ENCODE measurements around the gene ADD2. TPM values are rescaled to one million over a fixed set of nuclear protein-coding genes. Genes with fewer than 3 reads are reported as not detected.

ADD2 gene
- total and polyA plus RNA-seq, 2 experiments from 2014 or later: 4.7 to 40.0 TPM

DNA sequence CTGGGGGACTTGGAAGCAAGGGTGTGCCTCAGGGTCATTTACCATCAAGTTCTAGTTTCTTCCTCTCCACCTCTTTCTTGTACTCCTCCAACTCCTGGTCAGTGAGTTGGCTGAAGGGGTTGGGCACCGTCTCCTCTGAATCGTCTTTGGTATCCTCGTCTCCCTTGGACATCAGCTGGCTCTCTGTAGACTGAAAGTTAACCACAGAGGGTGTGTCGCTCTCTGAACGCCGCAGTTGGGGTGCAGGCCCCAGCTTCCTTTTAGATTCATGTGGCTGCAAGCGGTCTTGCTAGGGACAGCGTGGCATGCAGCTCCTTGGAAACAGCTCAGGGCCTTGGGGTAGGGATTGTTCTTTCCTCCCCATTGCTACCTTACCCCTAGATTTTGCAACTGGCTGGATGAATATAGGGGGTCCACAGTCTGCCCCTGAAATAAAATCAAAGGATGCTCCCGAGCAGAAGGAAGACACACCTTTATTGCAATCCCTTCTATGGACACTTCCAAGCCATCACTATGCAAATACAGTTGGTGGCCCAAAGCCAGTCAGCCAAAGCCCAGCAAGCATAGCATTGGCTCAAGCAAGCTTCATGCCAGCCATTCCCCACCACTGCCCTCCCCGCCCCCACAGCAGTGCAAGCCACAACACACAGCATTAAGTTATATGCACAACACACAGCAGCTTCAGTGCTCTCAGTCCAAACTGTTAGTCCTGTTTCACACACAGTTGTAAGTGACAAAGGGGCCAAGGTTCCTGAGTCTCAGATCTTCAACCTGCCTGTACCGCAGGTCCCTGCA lies 93.2 kb downstream of the ADD2 start:
- Histone ChIP-seq H3K36me3 (no peaks in the 10 kb centered on the region), H3K27me3 (no peaks in the 10 kb centered on the region), H3K27ac (no peak overlapping the region), H3K4me1 (ENCODE audit: low read depth) (no peaks in the 10 kb centered on the region), H3K4me3 (no peak overlapping the region), H3K9me3 (ENCODE audit: low read depth) (no peaks in the 10 kb centered on the region)
- DNase-seq (ENCODE audit: low read depth in 1 of 2, low spot score in 1 of 2): no peak
- TF ChIP-seq, protein P1, sequence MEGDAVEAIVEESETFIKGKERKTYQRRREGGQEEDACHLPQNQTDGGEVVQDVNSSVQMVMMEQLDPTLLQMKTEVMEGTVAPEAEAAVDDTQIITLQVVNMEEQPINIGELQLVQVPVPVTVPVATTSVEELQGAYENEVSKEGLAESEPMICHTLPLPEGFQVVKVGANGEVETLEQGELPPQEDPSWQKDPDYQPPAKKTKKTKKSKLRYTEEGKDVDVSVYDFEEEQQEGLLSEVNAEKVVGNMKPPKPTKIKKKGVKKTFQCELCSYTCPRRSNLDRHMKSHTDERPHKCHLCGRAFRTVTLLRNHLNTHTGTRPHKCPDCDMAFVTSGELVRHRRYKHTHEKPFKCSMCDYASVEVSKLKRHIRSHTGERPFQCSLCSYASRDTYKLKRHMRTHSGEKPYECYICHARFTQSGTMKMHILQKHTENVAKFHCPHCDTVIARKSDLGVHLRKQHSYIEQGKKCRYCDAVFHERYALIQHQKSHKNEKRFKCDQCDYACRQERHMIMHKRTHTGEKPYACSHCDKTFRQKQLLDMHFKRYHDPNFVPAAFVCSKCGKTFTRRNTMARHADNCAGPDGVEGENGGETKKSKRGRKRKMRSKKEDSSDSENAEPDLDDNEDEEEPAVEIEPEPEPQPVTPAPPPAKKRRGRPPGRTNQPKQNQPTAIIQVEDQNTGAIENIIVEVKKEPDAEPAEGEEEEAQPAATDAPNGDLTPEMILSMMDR (IDR thresholded peaks at IDR 0.05; ENCODE audit: low read depth, low read length): no peak

- no peaks in the 10 kb centered on the region for H3K36me3 ChIP-seq
- no peaks in the 10 kb centered on the region for H3K9me3 ChIP-seq (ENCODE audit: low read depth)
- H3K27ac ChIP-seq: no peak overlapping the region
- TF ChIP-seq, protein P1 (IDR thresholded peaks at IDR 0.05; ENCODE audit: low read depth, low read length): no peak
- no peak overlapping the region for H3K4me3 ChIP-seq
- H3K27me3 ChIP-seq: no peaks in the 10 kb centered on the region
- no peaks in the 10 kb centered on the region for H3K4me1 ChIP-seq (ENCODE audit: low read depth)
- peak in 1 of 2 donors; percentile 63 for DNase-seq (ENCODE audit: low read depth in 1 of 2, low spot score in 1 of 2)
These were observed 94.9 kb downstream of the ADD2 start for GRCh38 chr2:70673041-70673647.

- Histone ChIP-seq H3K27ac (no peak overlapping the region), H3K9me3 (ENCODE audit: low read depth) (no peaks in the 10 kb centered on the region), H3K4me1 (ENCODE audit: low read depth) (no peaks in the 10 kb centered on the region), H3K4me3 (no peak overlapping the region), H3K27me3 (no peaks in the 10 kb centered on the region), H3K36me3 (no peaks in the 10 kb centered on the region)
- TF ChIP-seq, protein P1 (IDR thresholded peaks at IDR 0.05; ENCODE audit: low read depth, low read length): no peak
- peak in 1 of 2 donors; percentile 18 for DNase-seq (ENCODE audit: low read depth in 1 of 2, low spot score in 1 of 2)
These were observed 96.8 kb downstream of the ADD2 start for GRCh38 chr2:70671092-70671675.

- Histone ChIP-seq H3K27me3 (no peaks in the 10 kb centered on the region), H3K9me3 (ENCODE audit: low read depth) (no peaks in the 10 kb centered on the region), H3K36me3 (no peaks in the 10 kb centered on the region), H3K4me3 (no peak overlapping the region), H3K4me1 (ENCODE audit: low read depth) (no peaks in the 10 kb centered on the region), H3K27ac (no peak overlapping the region)
- no peak for DNase-seq (ENCODE audit: low read depth in 1 of 2, low spot score in 1 of 2)
- TF ChIP-seq, protein P1 (IDR thresholded peaks at IDR 0.05; ENCODE audit: low read depth, low read length): no peak
These were observed 97.4 kb downstream of the ADD2 start for GRCh38 chr2:70670626-70671025.

- no peaks in the 10 kb centered on the region for H3K4me1 ChIP-seq (ENCODE audit: low read depth)
- no peaks in the 10 kb centered on the region for H3K9me3 ChIP-seq (ENCODE audit: low read depth)
- H3K27me3 ChIP-seq: no peaks in the 10 kb centered on the region
- H3K27ac ChIP-seq: no peak overlapping the region
- H3K4me3 ChIP-seq: no peak overlapping the region
- TF ChIP-seq, protein P1 (IDR thresholded peaks at IDR 0.05; ENCODE audit: low read depth, low read length): no peak
- DNase-seq (ENCODE audit: low read depth in 1 of 2, low spot score in 1 of 2): no peak
- no peaks in the 10 kb centered on the region for H3K36me3 ChIP-seq
These were observed 97.8 kb downstream of the ADD2 start for GRCh38 chr2:70670202-70670601.

Measured in cardiac muscle cell (in vitro differentiated cells and primary cell).